ENCODE results near the gene IWS1. TPM values are rescaled to one million over a fixed set of nuclear protein-coding genes. Genes with fewer than 3 reads are reported as not detected.
"Not testable (repeated sequence)": the region's sequence is repeated elsewhere in the genome, so short reads cannot be mapped to it uniquely, and the experiment has no call there.

The IWS1 gene
- total RNA-seq, 2 donors from 2014 or later = 91.4 to 107 TPM

- peaks cover 20% of the 10 kb centered on the region for H3K4me1 ChIP-seq (ENCODE audit: control insufficient read depth, insufficient read depth, low read length)
- WGBS, 2 experiments (ENCODE audit: insufficient coverage in 1 of 2, insufficient read length in 1 of 2) = 79 to 89% methylated on average over 5 to 8 of the region's 8 CpGs
- DNase-seq = peak; percentile 76
- Mint-ChIP-seq H3K36me3 (ENCODE audit: low read depth) (no peaks in the 10 kb centered on the region), H3K9me3 (no peaks in the 10 kb centered on the region), H3K27ac (peak overlapping the region; percentile 87), H3K4me3 (no peak overlapping the region), H3K27me3 (ENCODE audit: insufficient read depth) (no peaks in the 10 kb centered on the region), H3K4me1 (peaks cover 43% of the 10 kb centered on the region)
- peak overlapping the region; percentile 5 for H3K4me3 ChIP-seq (ENCODE audit: low read length)
- H3K9ac ChIP-seq (ENCODE audit: extremely low read depth, low read length, poor library complexity, severe bottlenecking) = no peak overlapping the region
- no peaks in the 10 kb centered on the region for H3K9me3 ChIP-seq (ENCODE audit: control insufficient read depth, low read length)
- no peaks in the 10 kb centered on the region for H3K36me3 ChIP-seq (ENCODE audit: control insufficient read depth, insufficient read depth, low read length)
- no peak overlapping the region for H3K27ac ChIP-seq (ENCODE audit: low read depth, low read length)
- TF ChIP-seq CTCF (conservative IDR thresholded peaks at IDR 0.05) = peak; percentile 75
- no peaks in the 10 kb centered on the region for H3K27me3 ChIP-seq (ENCODE audit: control insufficient read depth, insufficient read depth, low read length, poor library complexity, severe bottlenecking)
Measured at GRCh38 chr2:127453392-127454171, 72.7 kb downstream of the IWS1 start.

DNA sequence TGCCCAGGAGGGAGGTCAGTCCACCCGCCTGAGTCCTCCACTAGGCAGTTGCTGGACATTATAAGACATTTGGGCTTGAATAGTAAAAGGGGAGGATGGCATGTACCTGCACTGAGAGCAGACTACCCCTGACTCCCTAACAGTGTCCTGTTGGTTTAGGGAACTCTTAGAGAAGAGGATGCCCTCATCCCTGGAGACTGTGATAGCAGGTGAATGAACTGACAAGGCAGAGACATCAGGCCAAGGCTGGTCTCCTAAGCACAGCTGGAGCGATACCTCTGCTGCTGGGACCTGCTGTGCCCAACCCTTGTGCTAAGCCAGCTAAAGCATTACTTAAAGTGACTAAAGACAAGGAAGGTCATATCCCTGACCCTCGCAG lies 73.3 kb downstream of the IWS1 start:
- no peak overlapping the region for H3K9ac ChIP-seq (ENCODE audit: extremely low read depth, low read length, poor library complexity, severe bottlenecking)
- H3K27ac ChIP-seq (ENCODE audit: low read depth, low read length) = no peak overlapping the region
- WGBS, 2 experiments (ENCODE audit: insufficient coverage in 1 of 2, insufficient read length in 1 of 2) = 91 to 97% methylated on average over 3 of the region's 3 CpGs
- TF ChIP-seq CTCF (conservative IDR thresholded peaks at IDR 0.05) = no peak
- H3K4me3 ChIP-seq (ENCODE audit: low read length) = no peak overlapping the region
- H3K27me3 ChIP-seq (ENCODE audit: control insufficient read depth, insufficient read depth, low read length, poor library complexity, severe bottlenecking) = no peaks in the 10 kb centered on the region
- Mint-ChIP-seq H3K9me3 (no peaks in the 10 kb centered on the region), H3K4me1 (peaks cover 43% of the 10 kb centered on the region), H3K27me3 (ENCODE audit: insufficient read depth) (no peaks in the 10 kb centered on the region), H3K27ac (no peak overlapping the region), H3K4me3 (no peak overlapping the region), H3K36me3 (ENCODE audit: low read depth) (no peaks in the 10 kb centered on the region)
- DNase-seq = no peak
- H3K4me1 ChIP-seq (ENCODE audit: control insufficient read depth, insufficient read depth, low read length) = peaks cover 20% of the 10 kb centered on the region
- H3K36me3 ChIP-seq (ENCODE audit: control insufficient read depth, insufficient read depth, low read length) = no peaks in the 10 kb centered on the region
- no peaks in the 10 kb centered on the region for H3K9me3 ChIP-seq (ENCODE audit: control insufficient read depth, low read length)

DNA sequence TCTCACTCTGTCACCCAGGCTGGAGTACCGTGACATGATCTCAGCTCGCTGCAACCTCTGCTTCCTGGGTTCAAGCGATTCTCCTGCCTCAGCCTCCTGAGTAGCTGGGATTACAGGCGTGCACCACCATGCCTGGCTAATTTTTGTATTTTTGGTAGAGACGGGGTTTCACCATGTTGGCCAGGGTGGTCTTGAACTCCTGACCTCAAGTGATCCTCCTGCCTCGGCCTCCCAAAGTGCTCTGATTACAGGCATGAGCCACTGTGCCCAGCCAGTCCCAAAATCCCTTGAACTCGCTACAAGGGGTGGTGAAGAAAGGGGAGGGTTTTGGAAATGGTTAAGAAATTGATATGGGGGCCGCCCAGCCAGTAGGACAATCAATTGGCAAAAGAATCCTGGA lies 73.9 kb downstream of the IWS1 start:
- not testable (repeated sequence) for H3K36me3 Mint-ChIP-seq (ENCODE audit: low read depth); H3K36me3 ChIP-seq (ENCODE audit: control insufficient read depth, insufficient read depth, low read length)
- peaks cover 43% of the 10 kb centered on the region for H3K4me1 Mint-ChIP-seq

More for the DNA sequence above, 73.9 kb downstream of the IWS1 start:
- H3K27me3 Mint-ChIP-seq (ENCODE audit: insufficient read depth); H3K4me3 ChIP-seq (ENCODE audit: low read length); H3K9me3 ChIP-seq (ENCODE audit: control insufficient read depth, low read length); H3K27ac ChIP-seq (ENCODE audit: low read depth, low read length); H3K27me3 ChIP-seq (ENCODE audit: control insufficient read depth, insufficient read depth, low read length, poor library complexity, severe bottlenecking); DNase-seq; H3K4me3 Mint-ChIP-seq; H3K27ac Mint-ChIP-seq; H3K9ac ChIP-seq (ENCODE audit: extremely low read depth, low read length, poor library complexity, severe bottlenecking); H3K9me3 Mint-ChIP-seq: not testable (repeated sequence)
- H3K4me1 ChIP-seq (ENCODE audit: control insufficient read depth, insufficient read depth, low read length) = peaks cover 20% of the 10 kb centered on the region
- WGBS, 2 experiments (ENCODE audit: insufficient coverage in 1 of 2, insufficient read length in 1 of 2) = 92 to 94% methylated on average over 6 to 8 of the region's 8 CpGs
